Activated CD8-positive, alpha-beta memory T cell treated with anti-CD3 and anti-CD28 coated beads, Interleukin-2, amount 50 U/mL, for 4 hours (primary cell): Measurements from ENCODE around the gene MACC1.
"Not testable (repeated sequence)": the region's sequence is repeated elsewhere in the genome, so short reads cannot be mapped to it uniquely, and the experiment has no call there.

Experiments
- DNase-seq: peaks from one replicate; pipeline ENCODE4 v3.0.0-alpha.2; 2020

The MACC1 gene

GRCh38 chr7:20229646-20230500 lies 12.7 kb upstream of the MACC1 start:
- no peak for DNase-seq

GRCh38 chr7:20229081-20229480 lies 11.9 kb upstream of the MACC1 start:
- no peak for DNase-seq

GRCh38 chr7:20228654-20229053 lies 11.5 kb upstream of the MACC1 start:
- no peak for DNase-seq

- DNase-seq = no peak
Measured at GRCh38 chr7:20227291-20227795, 10.2 kb upstream of the MACC1 start.

GRCh38 chr7:20226860-20227259 lies 9.7 kb upstream of the MACC1 start:
- no peak for DNase-seq

GRCh38 chr7:20225384-20225783 lies 8.2 kb upstream of the MACC1 start:
- no peak for DNase-seq

- DNase-seq = no peak
Measured at GRCh38 chr7:20224025-20224424, 6.8 kb upstream of the MACC1 start.

GRCh38 chr7:20223356-20223755 lies 6.2 kb upstream of the MACC1 start:
- DNase-seq = no peak

GRCh38 chr7:20222219-20222828 lies 5.1 kb upstream of the MACC1 start:
- DNase-seq = no peak

GRCh38 chr7:20220921-20221547 lies 3.9 kb upstream of the MACC1 start:
- no peak for DNase-seq

- DNase-seq = no peak
Measured at GRCh38 chr7:20220293-20220761, 3.1 kb upstream of the MACC1 start.

GRCh38 chr7:20219446-20220292 lies 2.5 kb upstream of the MACC1 start:
- DNase-seq = no peak

GRCh38 chr7:20219062-20219445 lies 1.9 kb upstream of the MACC1 start:
- no peak for DNase-seq

- DNase-seq = no peak
Measured at GRCh38 chr7:20218279-20218678, 1.1 kb upstream of the MACC1 start.

- DNase-seq = no peak
Measured at GRCh38 chr7:20216406-20217036, 663 bp downstream of the MACC1 start.

- DNase-seq = no peak
Measured at GRCh38 chr7:20214921-20215669, 2.1 kb downstream of the MACC1 start.

GRCh38 chr7:20214132-20214531 lies 3.1 kb downstream of the MACC1 start:
- DNase-seq = no peak

GRCh38 chr7:20213378-20213777 lies 3.8 kb downstream of the MACC1 start:
- DNase-seq = no peak

GRCh38 chr7:20211376-20211775 lies 5.8 kb downstream of the MACC1 start:
- DNase-seq = no peak

GRCh38 chr7:20208651-20209307 lies 8.4 kb downstream of the MACC1 start:
- DNase-seq = no peak

- not testable (repeated sequence) for DNase-seq
Measured at GRCh38 chr7:20207811-20208210, 9.4 kb downstream of the MACC1 start.
